ENCODE measurements around the gene CLUH. TPM values are rescaled to one million over a fixed set of nuclear protein-coding genes. Genes with fewer than 3 reads are reported as not detected.
"Not testable (repeated sequence)": the region's sequence is repeated elsewhere in the genome, so short reads cannot be mapped to it uniquely, and the experiment has no call there.

The CLUH gene
- total RNA-seq, 2 donors from 2014 or later = 36.0 to 44.5 TPM

- intact Hi-C loops (cut with DNase I) = no loop called here
- no peak for DNase-seq (ENCODE audit: low spot score)
These were observed 56.0 kb downstream of the CLUH start for GRCh38 chr17:2655546-2655945.

DNA sequence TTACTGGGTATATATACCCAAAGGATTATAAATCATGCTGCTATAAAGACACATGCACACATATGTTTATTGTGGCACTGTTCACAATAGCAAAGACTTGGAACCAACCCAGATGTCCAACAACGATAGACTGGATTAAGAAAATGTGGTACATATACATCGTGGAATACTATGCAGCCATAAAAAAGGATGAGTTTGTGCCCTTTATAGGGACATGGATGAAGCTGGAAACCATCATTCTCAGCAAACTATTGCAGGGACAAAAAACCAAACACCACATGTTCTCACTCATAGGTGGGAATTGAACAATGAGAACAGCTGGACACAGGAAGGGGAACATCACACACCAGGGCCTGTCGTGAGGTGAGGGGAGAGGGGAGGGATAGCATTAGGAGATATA, 58.7 kb downstream of the CLUH start:
- intact Hi-C loops (cut with DNase I); DNase-seq (ENCODE audit: low spot score): not testable (repeated sequence)

GRCh38 chr17:2649191-2649590, 62.4 kb downstream of the CLUH start:
- intact Hi-C loops (cut with DNase I) = no loop called here
- no peak for DNase-seq (ENCODE audit: low spot score)

DNA sequence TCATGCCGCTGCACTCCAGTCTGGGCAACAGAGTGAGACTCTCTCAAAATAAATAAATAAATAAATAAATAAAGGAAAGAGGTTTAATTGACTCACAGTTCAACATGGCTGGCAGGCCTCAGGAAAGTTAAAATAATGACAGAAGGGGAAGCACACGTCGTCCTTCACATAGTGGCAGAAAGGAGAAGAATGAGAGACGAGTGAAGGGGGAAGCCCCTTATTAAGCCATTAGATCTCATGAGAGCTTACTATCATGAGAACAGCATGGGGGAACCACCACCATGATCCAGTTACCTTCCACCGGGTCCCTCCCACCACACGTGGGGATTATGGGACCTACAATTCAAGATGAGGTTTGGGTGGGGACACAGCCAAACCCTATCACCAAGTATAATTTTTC, 63.6 kb downstream of the CLUH start:
- intact Hi-C loops (cut with DNase I) = no loop called here
- DNase-seq (ENCODE audit: low spot score) = no peak

DNA sequence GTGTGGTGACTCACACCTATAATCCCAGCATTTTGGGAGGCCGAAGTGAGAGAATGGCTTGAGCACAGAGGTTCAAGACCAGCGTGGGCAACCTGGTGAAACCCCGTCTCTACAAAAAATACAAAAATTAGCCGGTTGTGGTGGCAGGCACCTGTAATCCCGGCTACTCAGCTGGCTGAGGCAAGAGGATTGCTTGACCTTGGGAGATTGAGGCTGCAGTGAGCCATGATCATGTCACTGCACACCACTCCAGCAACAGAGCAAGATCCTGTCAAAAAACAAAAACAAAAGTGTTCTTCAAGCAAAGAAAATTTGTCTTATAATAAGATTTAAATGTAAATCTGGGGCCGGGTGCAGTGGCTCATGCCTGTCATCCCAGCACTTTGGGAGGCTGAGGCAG, 66.6 kb downstream of the CLUH start:
- intact Hi-C loops (cut with DNase I) = no loop called here
- DNase-seq (ENCODE audit: low spot score) = no peak

Small RNA genes within 50 kb of the gene (microRNA-seq; reads per million reads assigned to microRNA genes)
- gene MIR1253 (ENCODE audit: borderline microRNAs expressed in 2 of 2) (0 reads per million in 2 donors), gene MIR6776 (ENCODE audit: borderline microRNAs expressed in 2 of 2) (0 reads per million in 2 donors)

Other genes starting within 250 kb of the CLUH start
- gene METTL16, start 199.9 kb downstream of the CLUH start, total RNA-seq = 10 to 100 TPM; 27.6 to 29.4 TPM
- 100 to 1,000 TPM; 129 to 138 TPM for gene PAFAH1B1, start 118.1 kb downstream of the CLUH start, total RNA-seq
- gene CCDC92B, start 37.9 kb upstream of the CLUH start, total RNA-seq = under 1 TPM; 0.05 to 0.23 TPM
- gene RAP1GAP2, start 84.7 kb upstream of the CLUH start, total RNA-seq = 1 to 10 TPM; 3.6 to 6.0 TPM